Gastrocnemius medialis (tissue), 4 donors: ENCODE measurements around the gene CPN2. TPM values are rescaled to one million over a fixed set of nuclear protein-coding genes. Genes with fewer than 3 reads are reported as not detected.

ENCODE experiments used
- ATAC-seq, 2 donors: fragments of 150-250 bp; one replicate each; pipeline ENCODE4 v1.9.1; 2016
- DNase-seq, 2 donors: peaks; one replicate each; pipeline ENCODE4 v3.0.0-alpha.2; 2019
- H3K27ac ChIP-seq, 4 donors: fragments of 200-600 bp; sonication (generic); 1 replicate in 1 of 4; 2 replicates in 3 of 4; pipeline ENCODE4 v1.5.1; 2016 to 2018; ENCODE audit warnings: mild to moderate bottlenecking in 2 of 4, moderate library complexity in 1 of 4
- H3K27me3 ChIP-seq, 3 donors: fragments of 200-600 bp; sonication (generic) in 2 of 3; 1 replicate in 1 of 3; 2 replicates in 2 of 3; pipeline versions ENCODE4 v1.5.1 to v1.6.0; 2016 to 2019; ENCODE audit warnings: mild to moderate bottlenecking in 1 of 3, moderate library complexity in 1 of 3
- H3K36me3 ChIP-seq, 2 donors: fragments of 200-600 bp; sonication (generic) in 1 of 2; one replicate each; pipeline ENCODE4 v1.5.1; 2017 to 2018
- H3K4me1 ChIP-seq, 2 donors: fragments of 200-600 bp; sonication (generic) in 1 of 2; one replicate each; pipeline ENCODE4 v1.5.1; 2016 to 2017; ENCODE audit warnings: mild to moderate bottlenecking in 2 of 2
- H3K4me3 ChIP-seq, 4 donors: fragments of 200-600 bp; sonication (generic) in 3 of 4; 1 replicate in 1 of 4; 2 replicates in 3 of 4; pipeline ENCODE4 v1.5.1; 2016 to 2019; ENCODE audit warnings: mild to moderate bottlenecking in 2 of 4
- H3K9me3 ChIP-seq, 3 donors: fragments of 200-600 bp; sonication (generic) in 2 of 3; 1 replicate in 1 of 3; 2 replicates in 2 of 3; pipeline ENCODE4 v1.5.1; 2016 to 2019
- CTCF ChIP-seq, 5 experiments: fragments of 450-650 bp in 3 of 5; fragments of 200-600 bp in 2 of 5; sonication (generic) in 2 of 5; IDR thresholded peaks in 4 of 5; conservative IDR thresholded peaks in 1 of 5; 1 replicate in 4 of 5; 2 replicates in 1 of 5; pipeline ENCODE4 v1.5.1; 2016 to 2019; ENCODE audit warnings: antibody characterized with exemption in 5 of 5, mild to moderate bottlenecking in 3 of 5, moderate library complexity in 3 of 5
- POLR2A ChIP-seq, 2 donors: fragments of 450-650 bp; IDR thresholded peaks; one replicate each; pipeline ENCODE4 v1.6.1; 2017; ENCODE audit warnings: antibody characterized with exemption in 2 of 2, mild to moderate bottlenecking in 2 of 2, moderate library complexity in 2 of 2
- in situ Hi-C, 4 donors: fragments of 200-750 bp; cut with MboI; loops; one replicate each; pipeline versions ENCODE4 v1.15.0 to v1.8.0; 2017; ENCODE audit warnings: low sequenced_read_pairs in 4 of 4
- intact Hi-C: fragments of 100-400 bp; cut with DNase I; formaldehyde crosslinking; loops from one replicate; pipeline ENCODE4 v1.15.1; 2023; ENCODE audit warnings: low total_unique reads
- total RNA-seq, 4 donors: library from RNA; depleted of rRNA; stranded (reverse); fragments of >200 nt; gene quantifications; one replicate each; pipeline versions ENCODE4 v1.1.0 to v1.2.3, GENCODE V29; 2016

The CPN2 gene
- total RNA-seq, 4 donors from 2014 or later: 0.46 to 1.1 TPM; not detected in 2

GRCh38 chr3:194328942-194329582 lies 22.1 kb downstream of the CPN2 start:
- in situ Hi-C loops (loop anchor here in 2 of 4 donors (10.0 to 25.0 kb wide), 2 partner anchors 258 to 264 kb away; no protein-coding TSS in a partner anchor), intact Hi-C loops (no loop called here)
- peaks cover 6 to 9% of the 10 kb centered on the region in 2 donors for H3K4me1 ChIP-seq
- no peaks in the 10 kb centered on the region for H3K36me3 ChIP-seq
- no peak for TF ChIP-seq POLR2A (IDR thresholded peaks at IDR 0.05)
- no peak for TF ChIP-seq CTCF (IDR thresholded peaks at IDR 0.05 in 4 of 5, conservative IDR thresholded peaks at IDR 0.05 in 1 of 5)
- no peak overlapping the region for H3K4me3 ChIP-seq
- H3K27me3 ChIP-seq: peaks cover 3 to 15% (median 5%) of the 10 kb centered on the region in 3 donors
- ATAC-seq: no peak
- no peaks in the 10 kb centered on the region for H3K9me3 ChIP-seq
- no peak for DNase-seq
- no peak overlapping the region for H3K27ac ChIP-seq

- Histone ChIP-seq H3K9me3 (no peaks in the 10 kb centered on the region), H3K4me3 (no peak overlapping the region), H3K27ac (no peak overlapping the region), H3K36me3 (no peaks in the 10 kb centered on the region), H3K27me3 (peaks cover 0 to 12% (median 2%) of the 10 kb centered on the region in 3 donors), H3K4me1 (peaks cover 7 to 12% of the 10 kb centered on the region in 2 donors)
- intact Hi-C loops: no loop called here
- ATAC-seq: no peak
- no peak for DNase-seq
- in situ Hi-C loops: loop anchor here in 2 of 4 donors (10.0 to 25.0 kb wide), 2 partner anchors 259 to 263 kb away; no protein-coding TSS in a partner anchor
- TF ChIP-seq POLR2A (IDR thresholded peaks at IDR 0.05) (no peak), CTCF (IDR thresholded peaks at IDR 0.05 in 4 of 5, conservative IDR thresholded peaks at IDR 0.05 in 1 of 5) (no peak)
Observed at GRCh38 chr3:194328053-194328657, 23.0 kb downstream of the CPN2 start.

GRCh38 chr3:194327218-194328052 lies 23.7 kb downstream of the CPN2 start:
- Histone ChIP-seq H3K27ac (no peak overlapping the region), H3K4me3 (no peak overlapping the region), H3K27me3 (peaks cover 0 to 8% (median 0%) of the 10 kb centered on the region in 3 donors), H3K36me3 (no peaks in the 10 kb centered on the region), H3K9me3 (no peaks in the 10 kb centered on the region), H3K4me1 (peaks cover 7 to 13% of the 10 kb centered on the region in 2 donors)
- no peak for ATAC-seq
- in situ Hi-C loops: loop anchor here in 2 of 4 donors (10.0 to 25.0 kb wide), 2 partner anchors 260 to 263 kb away; no protein-coding TSS in a partner anchor
- TF ChIP-seq POLR2A (IDR thresholded peaks at IDR 0.05) (no peak), CTCF (IDR thresholded peaks at IDR 0.05 in 4 of 5, conservative IDR thresholded peaks at IDR 0.05 in 1 of 5) (no peak)
- intact Hi-C loops: no loop called here
- DNase-seq: no peak

- H3K27me3 ChIP-seq: peaks cover 0 to 10% (median 0%) of the 10 kb centered on the region in 3 donors
- no peak for DNase-seq
- in situ Hi-C loops (loop anchor here in 2 of 4 donors (10.0 to 25.0 kb wide), 2 partner anchors 260 to 262 kb away; no protein-coding TSS in a partner anchor), intact Hi-C loops (no loop called here)
- H3K4me1 ChIP-seq: peaks cover 7 to 13% of the 10 kb centered on the region in 2 donors
- H3K27ac ChIP-seq: no peak overlapping the region
- H3K9me3 ChIP-seq: no peaks in the 10 kb centered on the region
- TF ChIP-seq POLR2A (IDR thresholded peaks at IDR 0.05): no peak
- TF ChIP-seq CTCF (IDR thresholded peaks at IDR 0.05 in 4 of 5, conservative IDR thresholded peaks at IDR 0.05 in 1 of 5): no peak
- no peak overlapping the region for H3K4me3 ChIP-seq
- no peak for ATAC-seq
- no peaks in the 10 kb centered on the region for H3K36me3 ChIP-seq
Observed at GRCh38 chr3:194326968-194327217, 24.2 kb downstream of the CPN2 start.
